ENCODE measurements around the gene PLEKHA7. TPM values are rescaled to one million over a fixed set of nuclear protein-coding genes. Genes with fewer than 3 reads are reported as not detected.

Gene PLEKHA7
- total and polyA plus RNA-seq, 2 of the 13 experiments (the other 11 are each of a cell fraction or from before 2014, with no cell fraction given) = 17.5 to 18.7 TPM

GRCh38 chr11:17019232-17019631 lies 5.0 kb upstream of the PLEKHA7 start:
- intact Hi-C loops (cut with micrococcal nuclease; ENCODE audit: unreplicated experiment) = loop anchor here (5.0 to 10.0 kb wide), 2 partner anchors 43 to 176 kb away; no protein-coding TSS in a partner anchor

More at GRCh38 chr11:17019232-17019631, 5.0 kb upstream of the PLEKHA7 start:
- Histone ChIP-seq H3K27ac (ENCODE audit: extremely low read length, insufficient read depth, low read length) (no peak overlapping the region), H4K20me1 (ENCODE audit: insufficient read depth, low read length) (no peaks in the 10 kb centered on the region), H3K4me1 (ENCODE audit: insufficient read depth, low read length) (peaks cover 24% of the 10 kb centered on the region), H3K36me3 (replicated peaks in 1 of 2; ENCODE audit: control insufficient read depth in 1 of 2, insufficient read depth in 2 of 2, low read length in 2 of 2) (peaks cover 1 to 5% of the 10 kb centered on the region in 2 experiments; a peak in 1 of 5 replicates), H2AFZ (ENCODE audit: low read length) (no peak overlapping the region), H3K4me3 (replicated peaks in 1 of 3; ENCODE audit: insufficient read depth in 1 of 3, low read depth in 2 of 3, low read length in 3 of 3) (no peak overlapping the region), H3K27me3 (ENCODE audit: control insufficient read depth in 1 of 2, insufficient read depth in 2 of 2, low read length in 2 of 2) (no peaks in the 10 kb centered on the region), H3K79me2 (ENCODE audit: insufficient read depth, low read length) (peaks cover 3% of the 10 kb centered on the region), H3K9me3 (ENCODE audit: low read length) (no peaks in the 10 kb centered on the region), H3K9ac (ENCODE audit: insufficient read depth, low read depth, low read length) (no peak overlapping the region), H3K4me2 (ENCODE audit: low read depth, low read length) (no peak overlapping the region)
- FAIRE-seq (no peak), ATAC-seq (no peak), DNase-seq (ENCODE audit: low spot score) (no peak)
- TF ChIP-seq ZNF20 (CRISPR knock-in tag; IDR thresholded peaks at IDR 0.05) (no peak), SOX5 (CRISPR knock-in tag; IDR thresholded peaks at IDR 0.05; ENCODE audit: borderline replicate concordance) (peak; percentile 16; the same call in 1 of the 2 replicates), ZSCAN25 (CRISPR knock-in tag; IDR thresholded peaks at IDR 0.05) (no peak), GLMP (CRISPR knock-in tag; IDR thresholded peaks at IDR 0.05; ENCODE audit: borderline replicate concordance) (no peak), DPF2 (CRISPR knock-in tag; IDR thresholded peaks at IDR 0.05; ENCODE audit: borderline replicate concordance, low read depth) (no peak), TFAP4 (IDR thresholded peaks at IDR 0.05; ENCODE audit: borderline replicate concordance, low read depth) (peak; percentile 31; the same call in 1 of the 2 replicates), MNT (IDR thresholded peaks at IDR 0.05) (0 out of 2 replicates have a peak, but pooled peaks have one; percentile 19)
- WGBS (ENCODE audit: low lambda C conversion rate) = 96% methylated on average over 1 of the region's 1 CpG
- ChIA-PET CTCF (ENCODE audit: low intra/inter-chr PET ratio, low total read pairs) (no interaction called here), POLR2A (no interaction called here)
- BruUV-seq (replicated peaks) = no TSS peak
- in situ Hi-C loops (cut with HindIII; ENCODE audit: extremely low pct_ligation_motif_present, low pct_unique_long_range_greater_than_20kb) = loop anchor here (5.0 kb wide), 2 partner anchors 43 to 67 kb away; no protein-coding TSS in a partner anchor
